Stimulated activated CD8-positive, alpha-beta memory T cell treated with anti-CD3 and anti-CD28 coated beads, Interleukin-2, amount 100 ng/mL, for 1 hour (primary cell): Measurements from ENCODE around the gene ESYT2.

Source experiments
- DNase-seq, 2 donors: peaks; one replicate each; pipeline ENCODE4 v3.0.0-alpha.2; 2020; ENCODE audit warnings: low read depth in 2 of 2

Gene ESYT2

GRCh38 chr7:158827411-158828132 lies 1.7 kb downstream of the ESYT2 start:
- no peak for DNase-seq

DNA sequence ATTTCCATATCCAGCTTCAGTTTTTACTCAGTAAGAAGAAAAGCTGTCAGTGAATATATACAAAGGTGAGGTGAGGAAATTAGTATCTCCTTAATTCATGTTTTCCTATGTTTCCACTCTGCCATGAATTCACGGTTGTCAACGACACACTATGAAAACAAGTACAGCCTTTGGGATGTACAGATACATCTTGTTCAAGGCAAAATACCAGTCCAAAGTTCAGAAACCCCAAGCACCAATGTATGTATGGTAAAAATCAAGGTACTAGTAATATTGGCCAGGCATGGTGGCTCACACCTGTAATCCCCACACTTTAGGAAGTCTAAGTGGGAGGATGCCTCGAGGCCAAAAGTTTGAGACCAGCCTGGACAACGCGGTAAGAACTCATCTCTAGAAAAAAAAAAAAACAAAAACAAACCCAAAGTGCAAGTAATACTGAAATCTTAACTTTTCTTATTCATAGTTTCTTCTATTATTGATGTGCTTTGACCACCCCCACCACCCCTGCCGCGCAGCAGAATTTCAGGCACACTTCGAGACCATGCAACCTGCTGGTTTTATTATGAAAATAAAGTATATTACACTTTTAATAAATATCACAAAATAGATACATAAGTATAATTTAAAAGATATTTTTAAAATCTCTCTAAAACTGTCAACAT lies 3.5 kb downstream of the ESYT2 start:
- DNase-seq, result no peak

DNA sequence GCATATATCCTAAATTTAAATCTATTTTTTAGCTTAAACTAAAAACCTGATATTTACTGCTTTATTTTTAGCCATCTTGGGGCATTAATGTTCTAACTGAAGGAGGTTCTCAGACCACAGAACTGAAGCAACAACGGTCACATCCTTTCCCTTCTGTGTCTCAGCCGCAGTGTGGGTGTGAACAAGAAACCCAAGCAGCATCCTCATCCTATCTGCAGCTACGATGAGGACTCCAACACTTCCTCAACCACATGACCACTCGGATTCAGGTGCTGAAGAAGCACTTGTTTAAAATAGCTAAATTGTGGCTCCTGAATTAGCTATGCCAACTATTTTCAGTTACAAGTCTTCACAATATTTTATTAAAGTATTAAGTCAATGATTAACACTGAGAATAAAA lies 5.3 kb downstream of the ESYT2 start:
- DNase-seq, result no peak

DNA sequence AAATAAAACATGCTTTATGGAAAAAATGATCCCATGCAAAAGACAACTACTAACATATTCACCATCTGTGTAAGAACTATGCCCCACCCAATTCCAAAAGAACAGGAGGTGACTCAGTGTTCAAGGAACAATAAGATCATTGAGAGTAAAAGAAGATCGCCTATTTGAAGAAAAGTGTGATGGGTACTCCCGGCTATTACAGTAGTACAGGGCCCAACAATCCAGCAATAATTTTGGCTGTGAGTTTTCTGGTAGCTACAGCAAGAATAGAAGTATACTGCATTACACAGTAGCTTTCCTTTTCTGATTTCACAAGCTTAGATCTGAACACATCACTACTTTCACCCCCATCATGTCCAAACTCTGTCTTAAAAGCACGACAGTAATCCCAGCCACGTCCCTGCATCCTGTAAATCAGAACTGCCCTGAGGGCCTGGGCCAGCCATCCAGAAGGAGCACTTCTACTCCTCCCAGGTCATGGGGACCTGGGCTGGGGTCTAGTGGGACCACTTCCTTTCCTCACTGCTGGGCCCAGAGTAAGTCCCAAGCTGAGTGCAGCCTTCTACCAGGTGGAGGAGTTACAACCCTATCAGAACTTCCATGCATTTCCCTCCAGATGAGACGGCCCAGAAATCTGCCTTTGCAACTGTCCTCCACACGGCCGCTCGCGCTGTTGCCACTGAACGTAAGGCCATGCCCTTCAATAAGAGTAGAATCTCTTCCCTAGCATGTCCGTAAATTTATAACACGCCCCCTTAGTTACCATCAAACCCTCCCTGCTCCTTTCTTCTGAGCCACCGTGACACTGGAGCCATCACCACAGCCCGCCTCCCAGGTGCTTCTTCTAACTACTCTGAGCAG lies 7.9 kb downstream of the ESYT2 start:
- DNase-seq, result no peak

GRCh38 chr7:158820656-158821055 lies 8.7 kb downstream of the ESYT2 start:
- DNase-seq, result no peak

DNA sequence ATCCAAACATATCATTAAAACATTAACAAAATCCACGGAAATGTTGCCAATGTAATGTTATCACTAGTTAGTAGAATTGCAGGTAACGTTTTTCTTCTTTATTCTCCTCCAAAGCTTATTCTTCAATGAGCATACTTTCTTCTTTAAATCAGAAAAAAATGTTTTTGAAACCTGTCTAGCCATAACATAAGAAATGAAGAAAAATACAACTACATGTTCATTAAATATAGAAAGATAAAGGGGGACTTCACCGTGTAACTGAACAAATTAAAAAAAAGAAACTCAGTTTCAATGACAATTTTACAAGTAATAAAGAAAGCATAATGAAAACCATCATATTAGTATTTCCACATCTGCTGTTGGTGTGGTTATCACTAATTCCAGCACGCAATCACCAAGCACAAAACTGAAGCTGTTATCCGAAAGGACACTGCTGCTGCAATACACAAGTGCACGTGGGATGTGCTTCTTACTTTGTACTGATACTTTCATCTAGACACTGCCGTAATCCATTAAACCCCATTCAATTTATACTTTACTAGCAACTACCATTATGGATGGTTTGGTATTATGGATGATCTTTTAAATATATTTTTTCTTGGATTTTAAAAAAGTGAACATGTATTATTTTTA lies 9.6 kb downstream of the ESYT2 start:
- DNase-seq, result no peak

- DNase-seq, result peak; percentile 45 to 61
Observed at GRCh38 chr7:158818325-158819213, 10.7 kb downstream of the ESYT2 start.

DNA sequence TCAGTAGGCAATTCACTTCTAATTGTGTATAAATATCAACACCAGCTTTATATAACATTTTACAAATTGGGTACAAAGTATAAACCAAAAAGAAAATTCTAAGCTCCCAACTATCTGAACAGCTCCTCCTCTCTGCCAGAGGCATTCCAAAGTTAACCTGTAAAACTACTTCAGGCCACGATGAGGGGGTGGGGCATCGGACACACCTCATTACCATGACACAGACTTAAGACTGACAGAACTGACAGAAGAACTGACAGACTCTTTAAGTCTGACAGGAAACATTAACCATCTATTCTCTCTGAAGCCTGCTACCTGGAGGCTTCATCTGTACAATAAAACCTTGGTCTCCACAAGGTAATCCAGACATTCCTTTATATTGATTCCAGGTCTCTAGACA lies 12.3 kb downstream of the ESYT2 start:
- DNase-seq, result no peak

DNA sequence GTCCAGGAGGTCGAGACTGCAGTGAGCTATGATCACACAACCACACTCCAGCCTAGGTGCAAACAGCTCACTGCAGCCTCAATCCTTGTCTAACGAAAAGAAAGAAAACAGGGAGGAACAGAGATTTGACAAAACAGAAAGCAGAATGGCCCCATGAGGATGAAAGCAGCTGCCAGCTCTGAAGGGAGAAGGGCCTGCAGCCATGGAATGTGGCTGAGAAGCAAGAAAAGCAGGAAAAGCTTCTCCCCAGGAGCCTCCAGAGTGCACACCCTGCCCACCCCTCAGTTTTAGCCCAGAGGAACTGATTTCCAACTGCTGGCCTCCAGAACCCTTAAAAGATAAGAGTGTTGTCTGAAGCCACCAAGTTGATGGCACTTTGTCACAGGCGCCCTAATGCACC lies 13.0 kb downstream of the ESYT2 start:
- DNase-seq, result no peak

GRCh38 chr7:158815800-158816128 lies 13.5 kb downstream of the ESYT2 start:
- no peak for DNase-seq

- DNase-seq, result no peak
Observed at GRCh38 chr7:158815083-158815799, 14.1 kb downstream of the ESYT2 start.

DNA sequence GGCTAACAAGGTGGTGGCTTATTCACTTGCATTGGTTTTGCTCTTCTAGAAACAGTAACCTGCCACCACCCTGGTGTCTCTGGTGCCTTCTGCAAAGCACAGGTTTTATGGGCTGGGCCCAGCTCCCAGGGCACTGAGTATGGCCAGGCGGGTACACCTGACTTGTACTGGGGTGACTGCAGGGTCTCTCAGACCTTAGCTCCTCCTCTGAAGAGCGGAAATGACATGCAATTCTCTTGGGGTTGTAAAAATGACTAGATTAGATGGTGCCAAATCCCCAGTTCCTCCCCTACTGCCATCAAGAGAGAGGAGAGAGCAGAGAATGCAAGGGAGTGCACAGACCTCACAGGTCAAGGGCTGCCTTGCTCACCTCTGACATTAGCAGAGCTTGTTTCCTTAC lies 14.7 kb downstream of the ESYT2 start:
- no peak for DNase-seq

- peak in 1 of 2 donors; percentile 43 for DNase-seq
Observed at GRCh38 chr7:158812684-158813083, 16.6 kb downstream of the ESYT2 start.

DNA sequence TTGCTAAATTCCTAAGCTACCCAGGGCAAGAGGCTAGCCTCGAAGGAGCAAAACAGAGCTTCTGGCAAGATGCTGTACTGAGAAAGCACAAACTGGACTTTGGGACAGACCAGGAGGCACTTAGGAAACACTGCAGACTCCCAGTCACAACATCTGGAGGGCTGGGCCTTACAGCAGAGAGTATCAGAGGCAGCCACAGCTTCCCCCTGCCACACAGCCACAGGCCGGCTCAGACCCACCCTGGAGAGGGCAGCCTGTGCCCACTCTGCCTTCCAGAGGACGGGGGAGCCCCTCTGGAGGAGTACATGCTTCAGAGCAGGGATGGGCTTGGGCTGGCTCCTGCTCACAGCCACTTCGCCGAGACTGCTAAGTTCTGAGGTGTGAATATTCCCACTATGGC lies 17.4 kb downstream of the ESYT2 start:
- DNase-seq, result no peak

DNA sequence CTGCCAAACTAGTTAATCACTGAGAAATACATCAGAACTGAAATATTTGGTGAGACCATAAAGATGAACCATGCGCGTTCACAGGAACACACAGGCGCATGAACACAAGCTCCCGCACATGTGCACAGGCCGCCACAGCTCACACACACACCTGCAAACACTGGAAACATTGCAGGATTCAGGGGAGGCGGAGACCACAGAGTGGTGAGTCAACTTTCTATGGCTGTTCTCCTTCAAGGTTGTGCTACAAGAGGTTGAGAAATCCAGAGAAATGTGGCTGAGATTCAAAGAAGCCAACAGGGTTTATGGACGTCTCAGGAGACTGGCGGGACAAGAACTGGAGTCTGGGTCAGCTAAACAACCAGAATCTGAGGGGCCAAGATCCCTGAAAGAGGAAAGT lies 17.8 kb downstream of the ESYT2 start:
- DNase-seq, result no peak

DNA sequence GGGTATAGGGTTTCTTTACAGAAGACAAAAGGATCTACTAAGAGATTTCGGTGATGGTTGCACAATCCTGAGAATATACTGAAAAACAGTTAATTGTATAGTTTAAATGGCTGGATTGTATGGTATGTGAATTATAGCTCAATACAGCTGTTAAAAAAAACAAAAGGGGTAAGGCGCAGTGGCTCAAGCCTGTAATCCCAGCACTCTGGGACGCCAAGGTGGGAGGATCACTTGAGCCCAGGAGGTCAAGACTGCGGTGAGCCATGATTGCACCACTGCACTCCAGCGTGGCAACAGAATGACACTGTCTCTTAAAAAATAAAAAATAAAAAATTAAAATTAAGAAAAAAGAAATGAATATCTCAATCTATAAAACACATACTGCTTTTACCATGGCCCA lies 18.5 kb downstream of the ESYT2 start:
- DNase-seq, result no peak

GRCh38 chr7:158809596-158809995 lies 19.7 kb downstream of the ESYT2 start:
- DNase-seq, result no peak

- no peak for DNase-seq
Observed at GRCh38 chr7:158808126-158808525, 21.2 kb downstream of the ESYT2 start.

DNA sequence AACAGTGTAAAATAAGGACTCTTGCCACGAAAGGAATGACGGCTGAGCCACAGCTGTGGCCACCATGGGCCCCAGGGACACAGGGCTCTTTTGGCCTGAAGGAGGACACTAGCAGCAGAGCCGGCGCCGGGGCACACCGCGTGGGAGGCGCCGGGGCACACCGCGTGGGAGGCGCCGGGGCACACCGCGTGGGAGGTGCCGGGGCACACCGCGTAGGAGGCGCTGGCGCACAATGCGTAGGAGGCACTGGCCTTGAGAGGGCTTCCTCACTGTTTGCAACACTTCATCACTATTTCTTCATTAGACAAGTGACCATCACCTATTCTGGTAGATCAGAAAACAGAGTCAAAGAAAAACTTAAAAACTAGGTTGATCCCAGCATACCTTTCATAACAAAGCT lies 23.4 kb downstream of the ESYT2 start:
- no peak for DNase-seq

GRCh38 chr7:158805414-158805813 lies 23.9 kb downstream of the ESYT2 start:
- no peak for DNase-seq

DNA sequence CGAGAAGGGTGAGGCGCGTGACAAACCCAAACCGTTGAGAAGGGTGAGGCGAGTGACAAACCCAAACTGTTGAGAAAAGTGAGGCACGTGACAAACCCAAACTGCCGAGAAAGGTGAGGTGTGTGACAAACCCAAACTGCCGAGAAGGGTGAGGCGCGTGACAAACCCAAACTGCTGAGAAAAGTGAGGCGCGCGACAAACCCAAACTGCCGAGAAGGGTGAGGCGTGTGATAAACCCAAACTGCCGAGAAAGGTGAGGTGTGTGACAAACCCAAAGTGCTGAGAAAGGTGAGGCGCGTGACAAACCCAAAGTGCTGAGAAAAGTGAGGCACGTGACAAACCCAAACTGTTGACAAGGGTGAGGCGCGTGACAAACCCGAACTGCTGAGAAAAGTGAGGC lies 25.0 kb downstream of the ESYT2 start:
- no peak for DNase-seq
